ENCODE results near the gene HSD11B1. TPM values are rescaled to one million over a fixed set of nuclear protein-coding genes. Genes with fewer than 3 reads are reported as not detected.

HSD11B1 gene
- polyA plus RNA-seq, 1 donor from 2014 or later, result not detected

DNA sequence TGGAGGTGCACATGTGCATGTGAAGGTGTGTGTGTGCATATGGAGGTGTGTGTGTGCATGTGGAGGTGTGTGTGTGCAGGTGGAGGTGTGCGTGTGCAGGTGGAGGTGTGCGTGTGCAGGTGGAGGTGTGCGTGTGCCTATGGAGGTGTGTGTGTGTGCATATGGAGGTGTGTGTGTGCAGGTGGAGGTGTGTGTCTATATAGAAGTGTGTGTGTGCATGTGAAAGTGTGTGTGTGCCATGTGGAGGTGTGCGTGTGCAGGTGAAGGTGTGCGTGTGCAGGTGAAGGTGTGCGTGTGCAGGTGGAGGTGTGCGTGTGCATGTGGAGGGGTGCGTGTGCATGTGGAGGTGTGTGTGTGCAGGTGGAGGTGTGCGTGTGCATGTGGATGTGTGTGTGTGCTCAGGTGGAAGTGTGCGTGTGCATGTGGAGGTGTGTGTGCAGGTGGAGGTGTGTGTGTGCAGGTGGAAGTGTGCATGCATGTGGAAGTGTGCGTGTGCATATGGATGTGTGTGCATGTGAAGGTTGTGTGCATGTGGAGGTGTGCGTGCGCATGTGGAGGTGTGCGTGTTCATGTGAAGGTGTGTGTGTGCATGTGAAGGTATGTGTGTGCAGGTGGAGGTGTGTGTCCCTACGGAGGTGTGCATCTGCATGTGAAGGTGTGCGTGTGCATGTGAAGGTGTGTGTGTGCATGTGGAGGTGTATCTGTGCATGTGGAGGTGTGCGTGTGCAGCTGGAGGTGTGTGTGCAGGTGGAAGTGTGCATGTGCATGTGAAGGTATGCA is 66.2 kb downstream of the HSD11B1 start:
- Histone ChIP-seq H3K9ac (ENCODE audit: low read length) (no peak overlapping the region), H3K79me2 (replicated peaks; ENCODE audit: insufficient read depth, low read length) (no peaks in the 10 kb centered on the region), H3K27ac (ENCODE audit: low read length) (no peak overlapping the region), H3K27me3 (ENCODE audit: insufficient read depth, low read depth, low read length) (no peaks in the 10 kb centered on the region), H3K4me3 (ENCODE audit: low read length) (no peak overlapping the region), H3K9me3 (ENCODE audit: low read length) (no peaks in the 10 kb centered on the region), H4K20me1 (ENCODE audit: insufficient read depth) (no peaks in the 10 kb centered on the region), H2AFZ (ENCODE audit: low read depth, low read length) (no peak overlapping the region), H3K36me3 (ENCODE audit: insufficient read depth, low read length) (no peaks in the 10 kb centered on the region), H3K9me2 (ENCODE audit: insufficient read depth, low read length) (no peaks in the 10 kb centered on the region), H3F3A (ENCODE audit: insufficient read depth, low read length, poor library complexity, severe bottlenecking) (no peaks in the 10 kb centered on the region), H3K4me2 (ENCODE audit: low read length) (no peak overlapping the region)
- TF ChIP-seq, protein P1, sequence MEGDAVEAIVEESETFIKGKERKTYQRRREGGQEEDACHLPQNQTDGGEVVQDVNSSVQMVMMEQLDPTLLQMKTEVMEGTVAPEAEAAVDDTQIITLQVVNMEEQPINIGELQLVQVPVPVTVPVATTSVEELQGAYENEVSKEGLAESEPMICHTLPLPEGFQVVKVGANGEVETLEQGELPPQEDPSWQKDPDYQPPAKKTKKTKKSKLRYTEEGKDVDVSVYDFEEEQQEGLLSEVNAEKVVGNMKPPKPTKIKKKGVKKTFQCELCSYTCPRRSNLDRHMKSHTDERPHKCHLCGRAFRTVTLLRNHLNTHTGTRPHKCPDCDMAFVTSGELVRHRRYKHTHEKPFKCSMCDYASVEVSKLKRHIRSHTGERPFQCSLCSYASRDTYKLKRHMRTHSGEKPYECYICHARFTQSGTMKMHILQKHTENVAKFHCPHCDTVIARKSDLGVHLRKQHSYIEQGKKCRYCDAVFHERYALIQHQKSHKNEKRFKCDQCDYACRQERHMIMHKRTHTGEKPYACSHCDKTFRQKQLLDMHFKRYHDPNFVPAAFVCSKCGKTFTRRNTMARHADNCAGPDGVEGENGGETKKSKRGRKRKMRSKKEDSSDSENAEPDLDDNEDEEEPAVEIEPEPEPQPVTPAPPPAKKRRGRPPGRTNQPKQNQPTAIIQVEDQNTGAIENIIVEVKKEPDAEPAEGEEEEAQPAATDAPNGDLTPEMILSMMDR (IDR thresholded peaks at IDR 0.05; ENCODE audit: poor library complexity, severe bottlenecking), result no peak
- TF ChIP-seq POLR2AphosphoS5 (IDR thresholded peaks at IDR 0.05) (no peak), TAF1 (IDR thresholded peaks at IDR 0.05; ENCODE audit: low read depth) (no peak)

DNA sequence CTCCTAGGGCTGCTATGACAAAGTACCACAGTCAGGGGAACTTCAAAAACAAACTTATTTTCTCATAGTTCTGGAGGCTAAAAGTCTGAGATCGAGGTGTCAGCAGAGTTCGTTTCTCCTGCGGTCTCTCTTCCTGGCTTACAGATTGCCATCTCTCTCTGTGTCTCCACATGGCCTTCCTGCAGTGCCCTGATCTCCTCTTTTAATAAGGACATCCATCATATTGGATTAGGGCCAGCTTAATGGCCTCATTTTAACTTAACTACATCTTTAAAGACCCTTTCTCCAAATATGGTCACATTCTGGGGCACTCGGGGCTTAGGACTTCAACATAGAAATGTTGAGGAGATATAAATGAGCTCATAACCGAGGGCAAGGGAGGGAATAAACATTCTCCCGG is 67.5 kb downstream of the HSD11B1 start:
- Histone ChIP-seq H3F3A (ENCODE audit: insufficient read depth, low read length, poor library complexity, severe bottlenecking) (no peaks in the 10 kb centered on the region), H3K4me2 (ENCODE audit: low read length) (no peak overlapping the region), H3K9me2 (ENCODE audit: insufficient read depth, low read length) (no peaks in the 10 kb centered on the region), H2AFZ (ENCODE audit: low read depth, low read length) (no peak overlapping the region), H4K20me1 (ENCODE audit: insufficient read depth) (no peaks in the 10 kb centered on the region), H3K4me3 (ENCODE audit: low read length) (no peak overlapping the region), H3K9me3 (ENCODE audit: low read length) (no peaks in the 10 kb centered on the region), H3K9ac (ENCODE audit: low read length) (no peak overlapping the region), H3K36me3 (ENCODE audit: insufficient read depth, low read length) (no peaks in the 10 kb centered on the region), H3K79me2 (replicated peaks; ENCODE audit: insufficient read depth, low read length) (no peaks in the 10 kb centered on the region), H3K27me3 (ENCODE audit: insufficient read depth, low read depth, low read length) (no peaks in the 10 kb centered on the region), H3K27ac (ENCODE audit: low read length) (no peak overlapping the region)
- no peak for TF ChIP-seq EP300 (conservative IDR thresholded peaks at IDR 0.05; ENCODE audit: poor library complexity, severe bottlenecking)

DNA sequence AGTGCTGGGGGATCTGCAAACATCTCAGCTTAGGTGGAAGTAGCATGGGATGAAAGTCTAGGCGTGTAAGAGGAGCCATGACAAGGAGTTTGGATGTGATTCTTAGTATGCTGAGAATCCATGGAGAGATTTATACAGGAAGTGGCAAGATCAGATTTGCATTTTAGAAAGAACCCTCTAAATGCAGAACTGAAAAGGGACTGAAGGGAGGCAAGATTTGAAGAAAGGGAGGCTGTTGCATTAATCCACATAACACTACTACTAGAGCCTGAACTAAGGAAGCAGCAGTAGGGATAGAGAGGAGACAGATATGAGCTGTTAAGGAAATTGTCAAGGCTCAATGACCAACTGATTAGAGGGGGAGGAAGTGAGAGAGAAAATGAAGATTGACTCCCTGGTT is 69.9 kb downstream of the HSD11B1 start:
- Histone ChIP-seq H3K36me3 (ENCODE audit: insufficient read depth, low read length) (no peaks in the 10 kb centered on the region), H3K27ac (ENCODE audit: low read length) (no peak overlapping the region), H3K9me2 (ENCODE audit: insufficient read depth, low read length) (no peaks in the 10 kb centered on the region), H3K4me2 (ENCODE audit: low read length) (no peak overlapping the region), H3K79me2 (replicated peaks; ENCODE audit: insufficient read depth, low read length) (no peaks in the 10 kb centered on the region), H3K9me3 (ENCODE audit: low read length) (no peaks in the 10 kb centered on the region), H3K9ac (ENCODE audit: low read length) (no peak overlapping the region), H3F3A (ENCODE audit: insufficient read depth, low read length, poor library complexity, severe bottlenecking) (no peaks in the 10 kb centered on the region), H4K20me1 (ENCODE audit: insufficient read depth) (no peaks in the 10 kb centered on the region), H2AFZ (ENCODE audit: low read depth, low read length) (no peak overlapping the region), H3K4me3 (ENCODE audit: low read length) (no peak overlapping the region), H3K27me3 (ENCODE audit: insufficient read depth, low read depth, low read length) (no peaks in the 10 kb centered on the region)
- TF ChIP-seq TAF1 (IDR thresholded peaks at IDR 0.05; ENCODE audit: low read depth), result no peak

DNA sequence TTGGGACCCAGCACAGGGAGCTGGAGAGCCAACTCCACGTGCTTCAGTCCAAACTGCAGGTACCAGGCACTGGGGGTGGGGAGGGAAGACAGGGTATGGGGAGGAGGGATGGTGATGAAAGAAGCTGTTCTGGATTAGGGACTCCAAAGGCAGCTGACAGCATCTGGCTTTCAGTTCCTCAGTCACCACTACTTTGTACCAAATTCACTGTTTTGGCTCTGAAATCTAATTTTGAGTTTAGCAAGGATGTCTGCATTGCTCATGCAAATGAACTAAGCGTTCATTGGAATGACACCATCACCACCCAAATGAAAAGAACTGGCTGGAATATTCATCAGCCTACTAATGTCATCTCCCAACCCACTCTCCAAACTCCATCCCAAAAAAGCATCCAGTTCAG is 71.0 kb downstream of the HSD11B1 start:
- no peaks in the 10 kb centered on the region for H3F3A ChIP-seq (ENCODE audit: insufficient read depth, low read length, poor library complexity, severe bottlenecking)
- H3K27ac ChIP-seq (ENCODE audit: low read length), result no peak overlapping the region
- H3K27me3 ChIP-seq (ENCODE audit: insufficient read depth, low read depth, low read length), result no peaks in the 10 kb centered on the region
- H3K4me3 ChIP-seq (ENCODE audit: low read length), result no peak overlapping the region
- H3K9ac ChIP-seq (ENCODE audit: low read length), result no peak overlapping the region
- H3K79me2 ChIP-seq (replicated peaks; ENCODE audit: insufficient read depth, low read length), result no peaks in the 10 kb centered on the region
- no peaks in the 10 kb centered on the region for H3K9me3 ChIP-seq (ENCODE audit: low read length)
- H3K4me2 ChIP-seq (ENCODE audit: low read length), result no peak overlapping the region
- H3K9me2 ChIP-seq (ENCODE audit: insufficient read depth, low read length), result no peaks in the 10 kb centered on the region
- no peak for TF ChIP-seq RAD21 (conservative IDR thresholded peaks at IDR 0.05)
- TF ChIP-seq, protein P1 (IDR thresholded peaks at IDR 0.05; ENCODE audit: poor library complexity, severe bottlenecking), result no peak
- no peak for TF ChIP-seq EZH2 (IDR thresholded peaks at IDR 0.05; ENCODE audit: borderline replicate concordance, insufficient read depth, low read length, poor library complexity, severe bottlenecking)
- TF ChIP-seq TAF1 (IDR thresholded peaks at IDR 0.05; ENCODE audit: low read depth), result no peak
- TF ChIP-seq MXI1 (conservative IDR thresholded peaks at IDR 0.05; ENCODE audit: poor library complexity, severe bottlenecking), result no peak
- no peak for TF ChIP-seq EP300 (conservative IDR thresholded peaks at IDR 0.05; ENCODE audit: poor library complexity, severe bottlenecking)
- TF ChIP-seq, protein P2, sequence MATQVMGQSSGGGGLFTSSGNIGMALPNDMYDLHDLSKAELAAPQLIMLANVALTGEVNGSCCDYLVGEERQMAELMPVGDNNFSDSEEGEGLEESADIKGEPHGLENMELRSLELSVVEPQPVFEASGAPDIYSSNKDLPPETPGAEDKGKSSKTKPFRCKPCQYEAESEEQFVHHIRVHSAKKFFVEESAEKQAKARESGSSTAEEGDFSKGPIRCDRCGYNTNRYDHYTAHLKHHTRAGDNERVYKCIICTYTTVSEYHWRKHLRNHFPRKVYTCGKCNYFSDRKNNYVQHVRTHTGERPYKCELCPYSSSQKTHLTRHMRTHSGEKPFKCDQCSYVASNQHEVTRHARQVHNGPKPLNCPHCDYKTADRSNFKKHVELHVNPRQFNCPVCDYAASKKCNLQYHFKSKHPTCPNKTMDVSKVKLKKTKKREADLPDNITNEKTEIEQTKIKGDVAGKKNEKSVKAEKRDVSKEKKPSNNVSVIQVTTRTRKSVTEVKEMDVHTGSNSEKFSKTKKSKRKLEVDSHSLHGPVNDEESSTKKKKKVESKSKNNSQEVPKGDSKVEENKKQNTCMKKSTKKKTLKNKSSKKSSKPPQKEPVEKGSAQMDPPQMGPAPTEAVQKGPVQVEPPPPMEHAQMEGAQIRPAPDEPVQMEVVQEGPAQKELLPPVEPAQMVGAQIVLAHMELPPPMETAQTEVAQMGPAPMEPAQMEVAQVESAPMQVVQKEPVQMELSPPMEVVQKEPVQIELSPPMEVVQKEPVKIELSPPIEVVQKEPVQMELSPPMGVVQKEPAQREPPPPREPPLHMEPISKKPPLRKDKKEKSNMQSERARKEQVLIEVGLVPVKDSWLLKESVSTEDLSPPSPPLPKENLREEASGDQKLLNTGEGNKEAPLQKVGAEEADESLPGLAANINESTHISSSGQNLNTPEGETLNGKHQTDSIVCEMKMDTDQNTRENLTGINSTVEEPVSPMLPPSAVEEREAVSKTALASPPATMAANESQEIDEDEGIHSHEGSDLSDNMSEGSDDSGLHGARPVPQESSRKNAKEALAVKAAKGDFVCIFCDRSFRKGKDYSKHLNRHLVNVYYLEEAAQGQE (IDR thresholded peaks at IDR 0.05; ENCODE audit: borderline replicate concordance), result no peak
- no peak for TF ChIP-seq POLR2AphosphoS5 (IDR thresholded peaks at IDR 0.05)
- no peak for TF ChIP-seq SMC3 (conservative IDR thresholded peaks at IDR 0.05; ENCODE audit: poor library complexity)
- H3K36me3 ChIP-seq (ENCODE audit: insufficient read depth, low read length), result no peaks in the 10 kb centered on the region
- H4K20me1 ChIP-seq (ENCODE audit: insufficient read depth), result no peaks in the 10 kb centered on the region
- H2AFZ ChIP-seq (ENCODE audit: low read depth, low read length), result no peak overlapping the region
